Adrenal gland (tissue), 12 donors: ENCODE results near the gene RTF2. TPM values are rescaled to one million over a fixed set of nuclear protein-coding genes. Genes with fewer than 3 reads are reported as not detected.

Experiments used
- DNase-seq, 7 donors: peaks; one replicate each; pipeline ENCODE4 v3.0.0-alpha.2; 2019 to 2020
- H3K27ac ChIP-seq, 5 donors: fragments of 200-600 bp; sonication (generic) in 4 of 5; 1 replicate in 3 of 5; 2 replicates in 2 of 5; pipeline versions ENCODE4 v1.5.1 to v1.8.0; 2016 to 2020; ENCODE audit warnings: mild to moderate bottlenecking in 1 of 5
- H3K27me3 ChIP-seq: fragments of 200-600 bp; 2 replicates; pipeline ENCODE4 v1.8.0; 2021
- H3K36me3 ChIP-seq, 2 donors: fragments of 200-600 bp; replicated peaks in 1 of 2; 1 replicate in 1 of 2; 2 replicates in 1 of 2; pipeline versions ENCODE4 v1.5.1 to v1.8.0; 2018 to 2022
- H3K4me1 ChIP-seq, 2 donors: fragments of 200-600 bp; replicated peaks in 1 of 2; 1 replicate in 1 of 2; 2 replicates in 1 of 2; pipeline versions ENCODE4 v1.5.1 to v1.8.0; 2018 to 2021
- H3K4me3 ChIP-seq, 4 donors: fragments of 200-600 bp; sonication (generic) in 3 of 4; one replicate each; pipeline ENCODE4 v1.5.1; 2016 to 2018
- H3K9me3 ChIP-seq, 3 donors: fragments of 200-600 bp; sonication (generic) in 1 of 3; replicated peaks in 1 of 3; 1 replicate in 2 of 3; 2 replicates in 1 of 3; pipeline versions ENCODE4 v1.5.1 to v1.8.0; 2016 to 2021
- POLR2A ChIP-seq, 2 donors: fragments of 450-650 bp; IDR thresholded peaks; one replicate each; pipeline ENCODE4 v1.6.1; 2017; ENCODE audit warnings: antibody characterized with exemption in 2 of 2, mild to moderate bottlenecking in 2 of 2, moderate library complexity in 1 of 2
- WGBS, 4 donors: extraction: QIAGEN DNeasy Blood & Tissue Kit in 2 of 4; methylation state at CpG; one replicate each; pipeline versions ENCODE4 v1.1.5 to v1.1.7; 2013 to 2017; 5-methylcytosine and 5-hydroxymethylcytosine counted together
- intact Hi-C, 2 donors: fragments of 100-400 bp; cut with DNase I; formaldehyde crosslinking; loops; one replicate each; pipeline versions ENCODE4 v1.14.1 to v1.15.0; 2022 to 2023
- polyA plus RNA-seq, 3 donors: library from polyadenylated mRNA; stranded (reverse); fragments of 200-250 nt in 2 of 3; fragments of 350-450 nt in 1 of 3; fragmentation: Illumina TruSeq in 1 of 3; extraction: RNeasy Lipid Tissue Mini Kit (QIAGEN cat#74804) in 1 of 3; gene quantifications; one replicate each; pipeline ENCODE4 v1.2.3, GENCODE V29; 2013 to 2014
- total RNA-seq, 9 donors: library from RNA; depleted of rRNA in 4 of 9; stranded (reverse); fragments of >200 nt in 4 of 9; fragments of 120-200 nt in 1 of 9; fragmentation: NEBNext Ultra II Directional in 1 of 9; extraction: Animal tissue kit (Norgen Biotek cat#: 25700) in 1 of 9; gene quantifications; one replicate each; pipeline versions ENCODE4 v1.1.0 to v1.2.4, GENCODE V29; 2013 to 2023
- TF ChIP-seq, protein P1 (sequence below), 6 experiments: fragments of 450-650 bp in 4 of 6; fragments of 200-600 bp in 2 of 6; sonication (generic) in 1 of 6; IDR thresholded peaks; 1 replicate in 5 of 6; 2 replicates in 1 of 6; pipeline versions ENCODE4 v1.5.1 to v1.8.0; 2016 to 2021; ENCODE audit warnings: antibody characterized with exemption in 6 of 6, mild to moderate bottlenecking in 2 of 6, moderate library complexity in 1 of 6
- donor health status: healthy with polysubstance abuse.
- donor health status: Bipolar disorder and iron deficiency.
- donor health status: DM: yes; HTN: yes; CAD: no.
- donor health status: DM: no; HTN: no; CAD: no.
- donor health status: DM: no; HTN: no; CAD: no.
- donor health status: DM: yes; HTN: yes; CAD: no.

The RTF2 gene
- total and polyA plus RNA-seq, 12 donors: 48.8 to 156 (median 92.8) TPM

- no peaks in the 10 kb centered on the region for H3K36me3 ChIP-seq
- no peak for TF ChIP-seq POLR2A (IDR thresholded peaks at IDR 0.05)
- TF ChIP-seq, protein P1, sequence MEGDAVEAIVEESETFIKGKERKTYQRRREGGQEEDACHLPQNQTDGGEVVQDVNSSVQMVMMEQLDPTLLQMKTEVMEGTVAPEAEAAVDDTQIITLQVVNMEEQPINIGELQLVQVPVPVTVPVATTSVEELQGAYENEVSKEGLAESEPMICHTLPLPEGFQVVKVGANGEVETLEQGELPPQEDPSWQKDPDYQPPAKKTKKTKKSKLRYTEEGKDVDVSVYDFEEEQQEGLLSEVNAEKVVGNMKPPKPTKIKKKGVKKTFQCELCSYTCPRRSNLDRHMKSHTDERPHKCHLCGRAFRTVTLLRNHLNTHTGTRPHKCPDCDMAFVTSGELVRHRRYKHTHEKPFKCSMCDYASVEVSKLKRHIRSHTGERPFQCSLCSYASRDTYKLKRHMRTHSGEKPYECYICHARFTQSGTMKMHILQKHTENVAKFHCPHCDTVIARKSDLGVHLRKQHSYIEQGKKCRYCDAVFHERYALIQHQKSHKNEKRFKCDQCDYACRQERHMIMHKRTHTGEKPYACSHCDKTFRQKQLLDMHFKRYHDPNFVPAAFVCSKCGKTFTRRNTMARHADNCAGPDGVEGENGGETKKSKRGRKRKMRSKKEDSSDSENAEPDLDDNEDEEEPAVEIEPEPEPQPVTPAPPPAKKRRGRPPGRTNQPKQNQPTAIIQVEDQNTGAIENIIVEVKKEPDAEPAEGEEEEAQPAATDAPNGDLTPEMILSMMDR (IDR thresholded peaks at IDR 0.05): no peak
- H3K4me1 ChIP-seq: no peaks in the 10 kb centered on the region
- no peak overlapping the region for H3K27ac ChIP-seq
- DNase-seq: no peak
- H3K9me3 ChIP-seq: no peaks in the 10 kb centered on the region
- H3K4me3 ChIP-seq: no peak overlapping the region
- 65 to 69% (median 66%) methylated on average over 13 of the region's 13 CpGs for WGBS, 4 donors
- intact Hi-C loops: no loop called here
- peaks cover 2% of the 10 kb centered on the region for H3K27me3 ChIP-seq
Measured at GRCh38 chr20:56451056-56451765, 17.2 kb upstream of the RTF2 start.

- Histone ChIP-seq H3K4me3 (no peak overlapping the region), H3K36me3 (no peaks in the 10 kb centered on the region), H3K4me1 (no peaks in the 10 kb centered on the region), H3K27me3 (no peaks in the 10 kb centered on the region), H3K9me3 (no peaks in the 10 kb centered on the region), H3K27ac (no peak overlapping the region)
- intact Hi-C loops: no loop called here
- TF ChIP-seq POLR2A (IDR thresholded peaks at IDR 0.05): no peak
- TF ChIP-seq, protein P1 (IDR thresholded peaks at IDR 0.05): no peak
- no peak for DNase-seq
- 68 to 80% (median 76%) methylated on average over 5 of the region's 5 CpGs for WGBS, 4 donors
Measured at GRCh38 chr20:56453352-56453751, 15.1 kb upstream of the RTF2 start.

GRCh38 chr20:56454754-56455153, 13.7 kb upstream of the RTF2 start:
- no peaks in the 10 kb centered on the region for H3K36me3 ChIP-seq
- intact Hi-C loops: no loop called here
- DNase-seq: no peak
- 75 to 86% (median 79%) methylated on average over 7 of the region's 7 CpGs for WGBS, 4 donors
- H3K27ac ChIP-seq: no peak overlapping the region
- H3K27me3 ChIP-seq: no peaks in the 10 kb centered on the region
- no peaks in the 10 kb centered on the region for H3K4me1 ChIP-seq
- no peak for TF ChIP-seq POLR2A (IDR thresholded peaks at IDR 0.05)
- TF ChIP-seq, protein P1 (IDR thresholded peaks at IDR 0.05): no peak
- H3K9me3 ChIP-seq: no peaks in the 10 kb centered on the region
- no peak overlapping the region for H3K4me3 ChIP-seq

GRCh38 chr20:56458206-56458821, 10.1 kb upstream of the RTF2 start:
- no peaks in the 10 kb centered on the region for H3K9me3 ChIP-seq
- no peak overlapping the region for H3K27ac ChIP-seq
- H3K36me3 ChIP-seq: no peaks in the 10 kb centered on the region
- intact Hi-C loops: no loop called here
- no peaks in the 10 kb centered on the region for H3K4me1 ChIP-seq
- no peak overlapping the region for H3K4me3 ChIP-seq
- no peaks in the 10 kb centered on the region for H3K27me3 ChIP-seq
- TF ChIP-seq POLR2A (IDR thresholded peaks at IDR 0.05): no peak
- TF ChIP-seq, protein P1 (IDR thresholded peaks at IDR 0.05): no peak
- WGBS, 4 donors: 60 to 86% (median 76%) methylated on average over 15 to 22 of the region's 22 CpGs
- no peak for DNase-seq
